ENCODE results near the gene RAB22A.
"Not testable (repeated sequence)": the region's sequence is repeated elsewhere in the genome, so short reads cannot be mapped to it uniquely, and the experiment has no call there.

RAB22A gene

GRCh38 chr20:58344741-58345140 lies 35.2 kb downstream of the RAB22A start:
- DNase-seq (ENCODE audit: low read depth): no peak

- DNase-seq (ENCODE audit: low read depth): no peak
Measured at GRCh38 chr20:58349570-58349969, 40.1 kb downstream of the RAB22A start.

- DNase-seq (ENCODE audit: low read depth): no peak
Measured at GRCh38 chr20:58352468-58352867, 43.0 kb downstream of the RAB22A start.

- no peak for DNase-seq (ENCODE audit: low read depth)
Measured at GRCh38 chr20:58359441-58359840, 49.9 kb downstream of the RAB22A start.

GRCh38 chr20:58360936-58361335 lies 51.4 kb downstream of the RAB22A start:
- DNase-seq (ENCODE audit: low read depth): no peak

- no peak for DNase-seq (ENCODE audit: low read depth)
Measured at GRCh38 chr20:58361481-58362205, 52.1 kb downstream of the RAB22A start.

- no peak for DNase-seq (ENCODE audit: low read depth)
Measured at GRCh38 chr20:58362206-58362516, 52.6 kb downstream of the RAB22A start.

GRCh38 chr20:58362970-58363369 lies 53.5 kb downstream of the RAB22A start:
- no peak for DNase-seq (ENCODE audit: low read depth)

GRCh38 chr20:58366866-58367265 lies 57.4 kb downstream of the RAB22A start:
- no peak for DNase-seq (ENCODE audit: low read depth)

- DNase-seq (ENCODE audit: low read depth): no peak
Measured at GRCh38 chr20:58372806-58373205, 63.3 kb downstream of the RAB22A start.

- DNase-seq (ENCODE audit: low read depth): not testable (repeated sequence)
Measured at GRCh38 chr20:58373296-58373695, 63.8 kb downstream of the RAB22A start.

- no peak for DNase-seq (ENCODE audit: low read depth)
Measured at GRCh38 chr20:58374027-58374850, 64.7 kb downstream of the RAB22A start.

GRCh38 chr20:58374906-58375758 lies 65.6 kb downstream of the RAB22A start:
- DNase-seq (ENCODE audit: low read depth): no peak

GRCh38 chr20:58375759-58376352 lies 66.3 kb downstream of the RAB22A start:
- no peak for DNase-seq (ENCODE audit: low read depth)

- no peak for DNase-seq (ENCODE audit: low read depth)
Measured at GRCh38 chr20:58377017-58377416, 67.5 kb downstream of the RAB22A start.

GRCh38 chr20:58377766-58378401 lies 68.4 kb downstream of the RAB22A start:
- no peak for DNase-seq (ENCODE audit: low read depth)

- no peak for DNase-seq (ENCODE audit: low read depth)
Measured at GRCh38 chr20:58378704-58379103, 69.2 kb downstream of the RAB22A start.

- DNase-seq (ENCODE audit: low read depth): no peak
Measured at GRCh38 chr20:58381627-58382026, 72.1 kb downstream of the RAB22A start.

GRCh38 chr20:58382096-58382495 lies 72.6 kb downstream of the RAB22A start:
- DNase-seq (ENCODE audit: low read depth): no peak

GRCh38 chr20:58384821-58385220 lies 75.3 kb downstream of the RAB22A start:
- no peak for DNase-seq (ENCODE audit: low read depth)

- no peak for DNase-seq (ENCODE audit: low read depth)
Measured at GRCh38 chr20:58388028-58388601, 78.6 kb downstream of the RAB22A start.

Data from activated T-cell treated with anti-CD3 and anti-CD28 coated beads for 1 hour (primary cell).